Suprapubic skin (tissue), 4 donors: ENCODE data around the gene LRRC47. TPM values are rescaled to one million over a fixed set of nuclear protein-coding genes. Genes with fewer than 3 reads are reported as not detected.

Source experiments
- DNase-seq, 2 donors: peaks; one replicate each; pipeline ENCODE4 v3.0.0-alpha.2; 2019; ENCODE audit warnings: low spot score in 2 of 2
- H3K27ac ChIP-seq: fragments of 200-600 bp; sonication (generic); one replicate; pipeline ENCODE4 v1.5.1; 2019
- H3K27me3 ChIP-seq: fragments of 200-600 bp; sonication (generic); one replicate; pipeline ENCODE4 v1.5.1; 2019
- H3K36me3 ChIP-seq: fragments of 200-600 bp; sonication (generic); one replicate; pipeline ENCODE4 v1.5.1; 2019
- H3K4me1 ChIP-seq: fragments of 200-600 bp; sonication (generic); one replicate; pipeline ENCODE4 v1.5.1; 2019
- H3K4me3 ChIP-seq: fragments of 200-600 bp; sonication (generic); one replicate; pipeline ENCODE4 v1.5.1; 2019; ENCODE audit warnings: mild to moderate bottlenecking
- H3K9me3 ChIP-seq: fragments of 200-600 bp; sonication (generic); one replicate; pipeline ENCODE4 v1.5.1; 2019
- EP300 ChIP-seq: sonication (generic); formaldehyde crosslinking; IDR thresholded peaks from one replicate; pipeline ENCODE4 v1.6.1; 2017; ENCODE audit warnings: antibody characterized with exemption
- POLR2A ChIP-seq, 2 donors: fragments of 450-650 bp; IDR thresholded peaks; one replicate each; pipeline ENCODE4 v1.6.1; 2017; ENCODE audit warnings: antibody characterized with exemption in 2 of 2, mild to moderate bottlenecking in 2 of 2, moderate library complexity in 2 of 2
- POLR2AphosphoS5 ChIP-seq, 3 donors: sonication (generic); formaldehyde crosslinking; IDR thresholded peaks; one replicate each; pipeline ENCODE4 v1.6.1; 2017; ENCODE audit warnings: antibody characterized with exemption in 3 of 3
- WGBS: methylation state at CpG from one replicate; pipeline ENCODE4 v1.1.5; 2018; 5-methylcytosine and 5-hydroxymethylcytosine counted together
- total RNA-seq, 4 donors: library from RNA; depleted of rRNA; stranded (reverse); fragments of >200 nt; gene quantifications; one replicate each; pipeline ENCODE4 v1.1.0, GENCODE V29; 2016
- TF ChIP-seq, protein P1 (sequence below), 2 donors: fragments of 200-600 bp in 1 of 2; fragments of 450-650 bp in 1 of 2; sonication (generic) in 1 of 2; IDR thresholded peaks; one replicate each; pipeline ENCODE4 v1.5.1; 2016 to 2019; ENCODE audit warnings: antibody characterized with exemption in 2 of 2, mild to moderate bottlenecking in 1 of 2, moderate library complexity in 1 of 2

LRRC47 gene
- total RNA-seq, 4 donors from 2014 or later: 36.4 to 53.0 (median 41.4) TPM

DNA sequence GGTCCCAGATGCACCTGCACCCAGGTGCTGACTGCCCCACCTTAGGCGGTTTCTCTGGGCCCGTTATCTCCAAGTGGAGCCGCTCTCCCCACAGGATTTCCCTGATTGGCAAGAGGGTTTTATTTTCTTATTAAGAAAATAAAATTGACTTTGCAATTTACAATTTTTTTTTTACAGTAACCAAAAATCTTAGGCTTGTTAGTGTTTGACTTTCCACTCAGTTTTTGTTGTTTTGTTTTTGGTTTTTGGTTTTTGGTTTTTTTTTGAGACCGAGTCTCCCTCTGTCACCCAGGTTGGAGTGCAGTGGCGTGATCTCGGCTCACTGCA is 48.8 kb downstream of the LRRC47 start:
- no peak for DNase-seq
- 31% methylated on average over 6 of the region's 6 CpGs for WGBS
- no peaks in the 10 kb centered on the region for H3K9me3 ChIP-seq
- peaks cover 6% of the 10 kb centered on the region for H3K27me3 ChIP-seq
- no peak for TF ChIP-seq POLR2A (IDR thresholded peaks at IDR 0.05)
- TF ChIP-seq EP300: no peak
- TF ChIP-seq, protein P1, sequence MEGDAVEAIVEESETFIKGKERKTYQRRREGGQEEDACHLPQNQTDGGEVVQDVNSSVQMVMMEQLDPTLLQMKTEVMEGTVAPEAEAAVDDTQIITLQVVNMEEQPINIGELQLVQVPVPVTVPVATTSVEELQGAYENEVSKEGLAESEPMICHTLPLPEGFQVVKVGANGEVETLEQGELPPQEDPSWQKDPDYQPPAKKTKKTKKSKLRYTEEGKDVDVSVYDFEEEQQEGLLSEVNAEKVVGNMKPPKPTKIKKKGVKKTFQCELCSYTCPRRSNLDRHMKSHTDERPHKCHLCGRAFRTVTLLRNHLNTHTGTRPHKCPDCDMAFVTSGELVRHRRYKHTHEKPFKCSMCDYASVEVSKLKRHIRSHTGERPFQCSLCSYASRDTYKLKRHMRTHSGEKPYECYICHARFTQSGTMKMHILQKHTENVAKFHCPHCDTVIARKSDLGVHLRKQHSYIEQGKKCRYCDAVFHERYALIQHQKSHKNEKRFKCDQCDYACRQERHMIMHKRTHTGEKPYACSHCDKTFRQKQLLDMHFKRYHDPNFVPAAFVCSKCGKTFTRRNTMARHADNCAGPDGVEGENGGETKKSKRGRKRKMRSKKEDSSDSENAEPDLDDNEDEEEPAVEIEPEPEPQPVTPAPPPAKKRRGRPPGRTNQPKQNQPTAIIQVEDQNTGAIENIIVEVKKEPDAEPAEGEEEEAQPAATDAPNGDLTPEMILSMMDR (IDR thresholded peaks at IDR 0.05): no peak
- TF ChIP-seq POLR2AphosphoS5 (IDR thresholded peaks at IDR 0.05): no peak
- peak overlapping the region; percentile 68 for H3K4me3 ChIP-seq
- H3K27ac ChIP-seq: no peak overlapping the region
- peaks cover 41% of the 10 kb centered on the region for H3K4me1 ChIP-seq
- peaks cover 8% of the 10 kb centered on the region for H3K36me3 ChIP-seq

- Histone ChIP-seq H3K27ac (peak overlapping the region; percentile 55), H3K36me3 (peaks cover 13% of the 10 kb centered on the region), H3K9me3 (no peaks in the 10 kb centered on the region), H3K27me3 (peaks cover 4% of the 10 kb centered on the region), H3K4me3 (peak overlapping the region; percentile 68), H3K4me1 (peaks cover 41% of the 10 kb centered on the region)
- TF ChIP-seq POLR2A (IDR thresholded peaks at IDR 0.05): peak in 1 of 2 donors; percentile 29
- no peak for TF ChIP-seq EP300
- no peak for TF ChIP-seq POLR2AphosphoS5 (IDR thresholded peaks at IDR 0.05)
- TF ChIP-seq, protein P1 (IDR thresholded peaks at IDR 0.05): no peak
- WGBS: 0% methylated on average over 8 of the region's 73 CpGs
- DNase-seq: peak; percentile 92 to 93
These were observed 49.3 kb downstream of the LRRC47 start for GRCh38 chr1:3746830-3747521.

GRCh38 chr1:3746389-3746829 is 49.9 kb downstream of the LRRC47 start:
- 6% methylated on average over 16 of the region's 35 CpGs for WGBS

GRCh38 chr1:3745590-3746381 is 50.5 kb downstream of the LRRC47 start:
- no peak for TF ChIP-seq POLR2A (IDR thresholded peaks at IDR 0.05)
- TF ChIP-seq EP300: no peak
- TF ChIP-seq, protein P1 (IDR thresholded peaks at IDR 0.05): no peak
- TF ChIP-seq POLR2AphosphoS5 (IDR thresholded peaks at IDR 0.05): no peak
- Histone ChIP-seq H3K27ac (no peak overlapping the region), H3K27me3 (no peaks in the 10 kb centered on the region), H3K4me3 (peak overlapping the region; percentile 68), H3K36me3 (peaks cover 22% of the 10 kb centered on the region), H3K4me1 (peaks cover 41% of the 10 kb centered on the region), H3K9me3 (no peaks in the 10 kb centered on the region)
- WGBS: 80% methylated on average over 20 of the region's 25 CpGs
- peak; percentile 59 to 67 for DNase-seq

More at GRCh38 chr1:3746389-3746829, 49.9 kb downstream of the LRRC47 start:
- H3K36me3 ChIP-seq: peaks cover 18% of the 10 kb centered on the region
- no peaks in the 10 kb centered on the region for H3K9me3 ChIP-seq
- H3K27ac ChIP-seq: no peak overlapping the region
- peaks cover 41% of the 10 kb centered on the region for H3K4me1 ChIP-seq
- peak overlapping the region; percentile 68 for H3K4me3 ChIP-seq
- peaks cover 4% of the 10 kb centered on the region for H3K27me3 ChIP-seq
- TF ChIP-seq POLR2A (IDR thresholded peaks at IDR 0.05) (no peak), POLR2AphosphoS5 (IDR thresholded peaks at IDR 0.05) (no peak), EP300 (no peak)
- TF ChIP-seq, protein P1 (IDR thresholded peaks at IDR 0.05): no peak
- DNase-seq: peak; percentile 58 to 66

GRCh38 chr1:3745071-3745470 is 51.2 kb downstream of the LRRC47 start:
- H3K27me3 ChIP-seq: no peaks in the 10 kb centered on the region
- peaks cover 41% of the 10 kb centered on the region for H3K4me1 ChIP-seq
- TF ChIP-seq, protein P1 (IDR thresholded peaks at IDR 0.05): no peak
- TF ChIP-seq POLR2AphosphoS5 (IDR thresholded peaks at IDR 0.05) (no peak), POLR2A (IDR thresholded peaks at IDR 0.05) (no peak), EP300 (no peak)
- H3K4me3 ChIP-seq: no peak overlapping the region
- no peak overlapping the region for H3K27ac ChIP-seq
- H3K36me3 ChIP-seq: peaks cover 24% of the 10 kb centered on the region
- peak in 1 of 2 donors; percentile 46 for DNase-seq
- WGBS: 92% methylated on average over 12 of the region's 12 CpGs
- no peaks in the 10 kb centered on the region for H3K9me3 ChIP-seq
